Measurements from ENCODE around the gene MFSD8. TPM values are rescaled to one million over a fixed set of nuclear protein-coding genes. Genes with fewer than 3 reads are reported as not detected.
A peak's percentile ranks its signal among the peaks of the same experiment; 100 is the strongest.
"Not testable (repeated sequence)": the region's sequence is repeated elsewhere in the genome, so short reads cannot be mapped to it uniquely, and the experiment has no call there.

MFSD8 gene
- total RNA-seq, 2 experiments from 2014 or later: 14.0 to 17.7 TPM

DNA sequence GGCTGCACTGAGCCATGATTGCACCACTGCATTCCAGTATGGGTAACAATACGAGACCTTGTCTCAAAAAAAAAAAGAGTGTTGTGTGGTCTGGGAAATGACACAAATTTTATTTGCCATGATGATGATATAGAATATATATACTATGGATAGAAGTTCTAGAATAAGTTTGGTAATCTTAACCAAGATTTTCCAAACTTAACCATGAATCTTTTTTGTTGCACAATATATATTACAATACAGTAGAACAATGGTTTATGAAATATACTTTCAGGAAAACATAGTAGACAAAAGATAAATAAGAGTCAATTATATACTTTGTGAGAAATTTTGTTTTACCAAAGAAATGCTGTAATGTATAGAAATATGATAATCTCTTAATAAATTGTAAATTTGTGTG is 34.8 kb downstream of the MFSD8 start:
- Mint-ChIP-seq H3K36me3 (ENCODE audit: low read depth) (peaks cover 17% of the 10 kb centered on the region), H3K27me3 (ENCODE audit: low read depth) (no peaks in the 10 kb centered on the region), H3K9me3 (ENCODE audit: insufficient read depth) (no peaks in the 10 kb centered on the region), H3K4me1 (ENCODE audit: low read depth) (no peaks in the 10 kb centered on the region), H3K27ac (no peak overlapping the region), H3K4me3 (no peak overlapping the region)
- ChIA-PET CTCF (no interaction called here), POLR2A (no interaction called here)
- DNase-seq: no peak
- no peak for ATAC-seq

DNA sequence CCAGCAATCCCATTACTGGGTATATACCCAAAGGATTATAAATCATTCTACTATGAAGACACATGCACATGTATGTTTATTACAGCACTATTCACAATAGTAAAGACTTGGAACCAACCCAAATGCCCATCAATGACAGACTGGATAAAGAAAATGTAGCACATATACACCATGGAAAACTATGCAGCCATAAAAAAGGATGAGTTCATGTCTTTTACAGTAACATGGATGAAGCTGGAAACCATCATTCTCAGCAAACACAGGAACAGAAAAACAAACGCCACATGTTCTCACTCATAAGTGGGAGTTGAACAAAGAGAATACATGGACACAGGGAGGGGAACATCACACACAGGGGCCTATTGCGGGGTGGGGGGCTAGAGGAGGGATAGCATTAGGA is 39.3 kb downstream of the MFSD8 start:
- H3K4me3 Mint-ChIP-seq; POLR2A ChIA-PET; ATAC-seq; DNase-seq; H3K4me1 Mint-ChIP-seq (ENCODE audit: low read depth); CTCF ChIA-PET; H3K27ac Mint-ChIP-seq; H3K27me3 Mint-ChIP-seq (ENCODE audit: low read depth); H3K9me3 Mint-ChIP-seq (ENCODE audit: insufficient read depth): not testable (repeated sequence)
- H3K36me3 Mint-ChIP-seq (ENCODE audit: low read depth): peaks cover 34% of the 10 kb centered on the region

DNA sequence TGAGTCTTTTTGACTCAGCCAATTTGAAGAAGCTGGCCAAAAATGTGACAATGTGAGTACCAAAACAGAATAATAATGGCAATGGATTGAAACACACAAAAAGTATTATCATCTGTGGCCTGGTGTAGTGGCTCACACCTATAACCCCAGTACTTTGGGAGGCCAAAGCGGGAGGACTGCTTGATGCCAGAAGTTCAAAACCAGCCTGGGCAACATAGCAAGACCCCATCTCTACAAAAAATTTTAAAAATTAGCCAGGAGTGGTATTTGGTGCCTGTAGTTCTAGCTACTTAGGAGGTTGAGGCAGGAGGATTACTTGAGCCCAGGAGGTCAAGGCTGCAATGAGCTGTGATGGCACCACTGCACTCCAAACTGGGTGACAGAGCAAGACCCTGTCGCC is 42.7 kb downstream of the MFSD8 start:
- ChIA-PET POLR2A (no interaction called here), CTCF (no interaction called here)
- H3K27ac Mint-ChIP-seq: no peak overlapping the region
- H3K27me3 Mint-ChIP-seq (ENCODE audit: low read depth): no peaks in the 10 kb centered on the region
- DNase-seq: no peak
- no peaks in the 10 kb centered on the region for H3K4me1 Mint-ChIP-seq (ENCODE audit: low read depth)
- peaks cover 34% of the 10 kb centered on the region for H3K36me3 Mint-ChIP-seq (ENCODE audit: low read depth)
- H3K9me3 Mint-ChIP-seq (ENCODE audit: insufficient read depth): no peaks in the 10 kb centered on the region
- no peak for ATAC-seq
- H3K4me3 Mint-ChIP-seq: no peak overlapping the region

DNA sequence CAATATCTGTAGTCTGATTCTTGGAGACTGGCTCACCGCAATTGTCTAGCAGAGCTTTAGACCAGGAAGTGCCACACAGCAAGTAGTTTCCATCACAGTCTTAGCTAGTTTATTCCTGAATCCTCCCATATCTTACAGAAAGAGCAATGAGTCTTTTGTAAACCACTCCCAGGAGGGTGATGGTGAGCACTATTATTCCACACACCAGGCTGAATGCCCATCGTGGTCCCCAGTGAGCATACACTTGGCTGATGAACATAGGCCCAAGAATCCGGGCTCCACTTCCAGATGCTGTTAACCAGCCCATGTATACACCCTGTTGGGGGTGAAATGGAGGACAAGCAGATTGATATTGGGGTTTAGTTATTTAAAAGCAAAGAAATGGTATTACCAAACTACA is 44.5 kb downstream of the MFSD8 start:
- ChIA-PET POLR2A (no interaction called here), CTCF (no interaction called here)
- H3K27ac Mint-ChIP-seq: no peak overlapping the region
- peaks cover 26% of the 10 kb centered on the region for H3K36me3 Mint-ChIP-seq (ENCODE audit: low read depth)
- no peaks in the 10 kb centered on the region for H3K27me3 Mint-ChIP-seq (ENCODE audit: low read depth)
- ATAC-seq (no peak), DNase-seq (no peak)
- no peaks in the 10 kb centered on the region for H3K9me3 Mint-ChIP-seq (ENCODE audit: insufficient read depth)
- no peak overlapping the region for H3K4me3 Mint-ChIP-seq
- H3K4me1 Mint-ChIP-seq (ENCODE audit: low read depth): no peaks in the 10 kb centered on the region

DNA sequence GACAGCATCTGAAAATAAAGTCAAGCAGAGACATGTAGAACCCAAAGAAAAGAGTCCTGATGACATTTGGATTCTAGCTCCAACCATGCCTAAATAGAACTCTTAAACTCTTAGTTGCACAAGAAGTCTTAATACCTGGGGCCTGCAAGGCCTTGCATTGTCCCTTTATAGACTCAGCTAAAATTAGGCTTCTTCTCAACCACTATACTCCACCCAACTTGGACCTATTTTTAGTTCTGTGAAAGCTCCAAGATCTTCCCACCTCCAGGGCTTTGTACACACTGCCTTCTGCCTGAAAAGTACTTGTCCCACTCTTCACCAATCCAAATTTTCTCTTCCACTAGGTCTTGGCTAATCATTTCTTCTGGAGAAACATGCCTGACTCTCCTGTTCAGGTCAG is 47.8 kb downstream of the MFSD8 start:
- Mint-ChIP-seq H3K27ac (no peak overlapping the region), H3K4me3 (no peak overlapping the region), H3K4me1 (ENCODE audit: low read depth) (no peaks in the 10 kb centered on the region), H3K27me3 (ENCODE audit: low read depth) (no peaks in the 10 kb centered on the region), H3K9me3 (ENCODE audit: insufficient read depth) (no peaks in the 10 kb centered on the region), H3K36me3 (ENCODE audit: low read depth) (peaks cover 9% of the 10 kb centered on the region)
- ChIA-PET POLR2A (no interaction called here), CTCF (interaction anchor here (0.6 kb wide), 1 partner anchor 10 kb away, joined by 3 read pairs; no protein-coding TSS in a partner anchor)
- DNase-seq: no peak
- ATAC-seq: no peak

DNA sequence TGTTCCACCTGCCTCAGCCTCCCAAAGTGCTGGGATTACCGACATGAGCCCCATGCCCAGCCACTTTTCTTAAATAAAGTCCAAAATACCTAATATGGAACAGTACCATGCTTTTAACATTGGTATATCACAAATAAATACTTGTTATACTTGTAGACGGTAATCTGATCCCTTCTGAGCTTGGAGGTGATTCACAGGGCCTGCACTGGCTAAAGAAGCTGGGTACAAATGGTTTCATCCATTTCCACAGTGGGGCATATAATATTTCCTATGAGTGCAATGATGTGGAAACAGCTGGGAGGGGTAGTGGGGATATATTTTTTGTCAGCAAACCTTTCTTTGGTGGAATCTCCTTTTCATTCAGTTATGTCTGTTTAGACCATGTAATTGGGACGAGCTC is 48.5 kb downstream of the MFSD8 start:
- Mint-ChIP-seq H3K27me3 (ENCODE audit: low read depth) (no peaks in the 10 kb centered on the region), H3K36me3 (ENCODE audit: low read depth) (peaks cover 9% of the 10 kb centered on the region), H3K27ac (no peak overlapping the region), H3K4me1 (ENCODE audit: low read depth) (no peaks in the 10 kb centered on the region), H3K4me3 (no peak overlapping the region), H3K9me3 (ENCODE audit: insufficient read depth) (no peaks in the 10 kb centered on the region)
- CTCF ChIA-PET: interaction anchor here (0.6 kb wide), 1 partner anchor 9 kb away, joined by 3 read pairs; no protein-coding TSS in a partner anchor
- POLR2A ChIA-PET: no interaction called here
- ATAC-seq (no peak), DNase-seq (no peak)

DNA sequence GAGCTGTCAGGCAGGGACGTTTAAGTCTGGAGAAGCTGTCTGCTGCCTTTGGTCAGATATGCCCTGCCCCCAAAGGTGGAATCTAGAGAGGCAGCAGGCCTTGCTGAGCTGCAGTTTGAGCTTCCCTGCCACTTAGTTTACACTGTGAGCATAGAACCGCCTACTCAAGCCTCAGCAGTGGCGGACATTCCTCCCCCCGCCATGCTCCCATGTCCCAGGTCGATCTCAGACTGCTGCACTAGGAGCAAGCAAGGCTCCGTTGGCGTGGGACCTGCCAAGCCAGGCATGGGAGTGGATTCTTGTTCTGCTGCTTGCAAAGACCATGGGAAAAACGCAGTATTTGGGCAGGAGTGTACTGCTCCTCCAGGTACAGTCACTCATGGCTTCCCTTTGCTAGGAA is 59.9 kb downstream of the MFSD8 start:
- POLR2A ChIA-PET: no interaction called here
- H3K27ac Mint-ChIP-seq: no peak overlapping the region
- H3K4me3 Mint-ChIP-seq: no peak overlapping the region
- no peak for ATAC-seq
- H3K9me3 Mint-ChIP-seq (ENCODE audit: insufficient read depth): no peaks in the 10 kb centered on the region
- H3K36me3 Mint-ChIP-seq (ENCODE audit: low read depth): peaks cover 29% of the 10 kb centered on the region
- no peaks in the 10 kb centered on the region for H3K27me3 Mint-ChIP-seq (ENCODE audit: low read depth)
- no peak for DNase-seq
- CTCF ChIA-PET: no interaction called here
- H3K4me1 Mint-ChIP-seq (ENCODE audit: low read depth): no peaks in the 10 kb centered on the region

DNA sequence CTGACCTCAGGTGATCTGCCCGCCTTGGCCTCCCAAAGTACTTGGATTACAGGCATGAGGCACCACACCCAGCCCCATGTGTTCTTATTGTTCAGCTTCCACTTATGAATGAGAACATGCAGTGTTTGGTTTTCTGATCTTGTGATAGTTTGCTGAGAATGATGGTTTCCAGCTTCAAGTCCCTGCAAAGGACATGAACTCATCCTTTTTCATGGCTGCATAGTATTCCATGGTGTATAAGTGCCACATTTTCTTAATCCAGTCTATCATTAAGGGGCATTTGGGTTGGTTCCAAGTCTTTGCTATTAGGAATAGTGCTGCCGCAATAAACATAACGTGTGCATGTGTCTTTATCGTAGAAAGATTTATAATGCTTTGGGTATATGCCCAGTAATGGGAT is 65.3 kb downstream of the MFSD8 start:
- H3K36me3 Mint-ChIP-seq (ENCODE audit: low read depth): peaks cover 63% of the 10 kb centered on the region
- H3K27ac Mint-ChIP-seq; ATAC-seq; H3K4me3 Mint-ChIP-seq; DNase-seq; H3K4me1 Mint-ChIP-seq (ENCODE audit: low read depth); H3K9me3 Mint-ChIP-seq (ENCODE audit: insufficient read depth); CTCF ChIA-PET; H3K27me3 Mint-ChIP-seq (ENCODE audit: low read depth); POLR2A ChIA-PET: not testable (repeated sequence)

DNA sequence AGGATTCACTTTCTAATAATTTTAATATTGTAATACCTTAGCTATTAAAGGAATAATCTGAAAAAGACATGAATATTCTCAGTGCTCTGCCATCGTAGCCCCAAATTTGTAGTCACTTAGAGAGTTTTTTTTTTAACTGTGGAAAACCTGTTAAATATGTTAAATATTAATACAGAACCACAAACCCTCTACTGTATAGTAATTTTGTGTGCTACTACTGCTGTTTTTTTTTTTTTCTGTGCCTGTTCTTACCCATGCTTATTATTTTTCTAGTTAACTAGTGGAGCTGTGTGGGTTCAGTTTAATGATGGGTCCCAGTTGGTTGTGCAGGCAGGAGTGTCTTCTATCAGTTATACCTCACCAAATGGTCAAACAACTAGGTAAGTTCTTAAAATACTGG is 68.4 kb downstream of the MFSD8 start:
- ChIA-PET CTCF (no interaction called here), POLR2A (no interaction called here)
- ATAC-seq: no peak
- Mint-ChIP-seq H3K27ac (no peak overlapping the region), H3K9me3 (ENCODE audit: insufficient read depth) (no peaks in the 10 kb centered on the region), H3K4me3 (no peak overlapping the region), H3K36me3 (ENCODE audit: low read depth) (peaks cover 60% of the 10 kb centered on the region), H3K4me1 (ENCODE audit: low read depth) (no peaks in the 10 kb centered on the region), H3K27me3 (ENCODE audit: low read depth) (no peaks in the 10 kb centered on the region)
- DNase-seq: no peak

DNA sequence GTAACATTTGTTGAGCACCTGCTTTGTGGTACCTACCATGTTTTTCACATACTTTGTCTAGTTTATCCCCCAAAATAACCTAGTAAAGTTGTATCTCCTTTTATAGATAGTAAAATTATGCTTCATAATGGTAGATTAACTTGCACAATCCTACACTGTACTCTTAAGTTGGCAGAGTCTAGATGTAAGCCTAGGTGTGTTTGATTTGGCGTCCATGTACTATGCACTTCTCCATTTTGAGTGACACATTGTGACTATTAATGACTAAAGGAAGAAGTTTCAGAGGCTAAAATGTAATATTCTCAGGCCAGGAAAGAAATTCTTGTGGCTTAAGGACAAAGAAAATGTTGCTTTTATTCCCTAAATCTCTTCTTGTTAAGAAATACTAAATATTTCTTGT is 68.9 kb downstream of the MFSD8 start:
- Mint-ChIP-seq H3K27ac (no peak overlapping the region), H3K36me3 (ENCODE audit: low read depth) (peaks cover 56% of the 10 kb centered on the region), H3K9me3 (ENCODE audit: insufficient read depth) (no peaks in the 10 kb centered on the region), H3K4me3 (no peak overlapping the region), H3K4me1 (ENCODE audit: low read depth) (no peaks in the 10 kb centered on the region), H3K27me3 (ENCODE audit: low read depth) (no peaks in the 10 kb centered on the region)
- POLR2A ChIA-PET: no interaction called here
- no peak for DNase-seq
- CTCF ChIA-PET: no interaction called here
- ATAC-seq: no peak

DNA sequence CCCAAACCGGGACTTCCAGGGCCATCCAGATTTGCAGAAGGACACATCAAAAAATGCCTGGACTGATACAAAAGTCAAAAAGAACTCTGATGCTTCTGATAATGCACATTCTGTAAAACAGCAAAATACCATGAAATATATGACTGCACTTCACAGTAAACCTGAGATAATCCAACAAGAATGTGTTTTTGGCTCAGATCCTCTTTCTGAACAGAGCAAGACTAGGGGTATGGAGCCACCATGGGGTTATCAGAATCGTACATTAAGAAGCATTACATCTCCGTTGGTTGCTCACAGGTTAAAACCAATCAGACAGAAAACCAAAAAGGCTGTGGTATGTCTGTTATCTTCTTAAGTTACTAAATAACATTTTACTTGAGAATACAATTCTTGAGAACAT is 75.1 kb downstream of the MFSD8 start:
- Mint-ChIP-seq H3K27me3 (ENCODE audit: low read depth) (no peaks in the 10 kb centered on the region), H3K9me3 (ENCODE audit: insufficient read depth) (no peaks in the 10 kb centered on the region), H3K4me3 (no peak overlapping the region), H3K27ac (no peak overlapping the region), H3K36me3 (ENCODE audit: low read depth) (peaks cover 56% of the 10 kb centered on the region), H3K4me1 (ENCODE audit: low read depth) (peaks cover 23% of the 10 kb centered on the region)
- ATAC-seq (no peak), DNase-seq (no peak)
- POLR2A ChIA-PET: interaction anchor here (1.3 kb wide), 1 partner anchor 171 kb away, joined by 4 read pairs; the partner anchor contains the start of gene LARP1B
- CTCF ChIA-PET: interaction anchor here (1.4 to 1.7 kb wide), 2 partner anchors 9 to 75 kb away, joined by 4 to 5 read pairs; partner anchors contain the start of genes ABHD18, MFSD8 and PLK4

DNA sequence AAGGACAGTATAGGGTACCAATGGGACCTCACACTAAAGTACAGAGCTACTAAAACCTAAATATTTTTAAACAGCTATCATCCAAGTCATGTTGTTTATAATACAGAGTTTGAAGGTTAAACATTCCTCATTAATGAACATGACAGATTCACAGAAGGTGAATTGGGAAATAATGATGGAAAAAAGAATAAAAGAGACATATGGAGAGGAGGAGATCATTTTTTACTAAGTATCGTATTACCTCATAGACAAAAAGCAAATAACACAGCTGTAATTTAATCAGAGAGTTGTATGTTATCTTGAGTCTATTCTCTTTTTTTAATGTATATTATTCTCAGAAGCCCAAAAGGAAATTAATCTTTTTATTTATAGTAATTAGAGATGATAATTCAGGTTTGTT is 76.4 kb downstream of the MFSD8 start:
- DNase-seq (no peak), ATAC-seq (no peak)
- no peaks in the 10 kb centered on the region for H3K9me3 Mint-ChIP-seq (ENCODE audit: insufficient read depth)
- H3K4me3 Mint-ChIP-seq: no peak overlapping the region
- H3K4me1 Mint-ChIP-seq (ENCODE audit: low read depth): peaks cover 25% of the 10 kb centered on the region
- ChIA-PET CTCF (no interaction called here), POLR2A (interaction anchor here (1.3 kb wide), 1 partner anchor 77 kb away, joined by 3 read pairs; the partner anchor contains the start of genes ABHD18 and MFSD8)
- no peaks in the 10 kb centered on the region for H3K27me3 Mint-ChIP-seq (ENCODE audit: low read depth)
- no peak overlapping the region for H3K27ac Mint-ChIP-seq
- H3K36me3 Mint-ChIP-seq (ENCODE audit: low read depth): peaks cover 54% of the 10 kb centered on the region

DNA sequence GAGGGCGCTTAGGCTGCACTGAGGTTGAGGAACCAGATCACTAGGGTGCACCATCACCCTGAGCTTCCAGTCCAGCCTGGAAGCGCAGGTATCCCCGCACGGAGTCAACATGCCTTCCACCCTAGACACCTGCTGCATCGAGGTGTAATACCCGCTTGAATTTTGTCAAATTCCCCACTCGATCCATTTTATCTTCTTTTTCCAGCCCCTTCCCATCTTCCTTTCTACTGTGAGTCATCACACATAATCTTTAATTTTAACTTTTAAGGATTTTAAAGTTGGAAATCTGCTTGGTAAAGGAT is 83.5 kb downstream of the MFSD8 start:
- CTCF ChIA-PET: interaction anchor here (1.9 to 2.8 kb wide), 2 partner anchors 8 to 84 kb away, joined by 4 to 14 read pairs; partner anchors contain the start of genes ABHD18 and MFSD8
- H3K4me3 Mint-ChIP-seq: peak overlapping the region; percentile 90
- POLR2A ChIA-PET: interaction anchor here (0.7 to 3.1 kb wide), 7 partner anchors 16 to 931 kb away, joined by 3 to 38 read pairs (median 3); partner anchors contain the start of genes ABHD18, HSPA4L, LARP1B and MFSD8
- no peaks in the 10 kb centered on the region for H3K9me3 Mint-ChIP-seq (ENCODE audit: insufficient read depth)
- no peaks in the 10 kb centered on the region for H3K27me3 Mint-ChIP-seq (ENCODE audit: low read depth)
- no peak for DNase-seq
- H3K36me3 Mint-ChIP-seq (ENCODE audit: low read depth): peaks cover 45% of the 10 kb centered on the region
- peak; percentile 43 for ATAC-seq
- peak overlapping the region; percentile 95 for H3K27ac Mint-ChIP-seq
- peaks cover 35% of the 10 kb centered on the region for H3K4me1 Mint-ChIP-seq (ENCODE audit: low read depth)
